IMR-90 (cell line): ENCODE data around the gene ARF5. TPM values are rescaled to one million over a fixed set of nuclear protein-coding genes. Genes with fewer than 3 reads are reported as not detected.
"Not testable (repeated sequence)": the region's sequence is repeated elsewhere in the genome, so short reads cannot be mapped to it uniquely, and the experiment has no call there.

Experiments used
- ATAC-seq: fragments of 200-7000 bp; cut with Tn5 transposase; 2 replicates; pipeline ENCODE4 v1.9.1; 2020; ENCODE audit warnings: low read depth, mild to moderate bottlenecking, moderate library complexity
- BruUV-seq: library from RNA; stranded (reverse); fragments of 400-500 nt; replicated peaks from 2 replicates; lab custom pipeline; 2021; lab: Mats Ljungman, UMichigan
- CTCF ChIA-PET: fragments of 300-600 bp; formaldehyde crosslinking; extraction: SDS; loops from one replicate; lab custom pipeline; 2021; ENCODE audit warnings: antibody characterized with exemption; lab: Yijun Ruan, JAX
- POLR2A ChIA-PET: fragments of 300-600 bp; sonication (Branson Sonifier 250); formaldehyde crosslinking; loops from one replicate; lab custom pipeline; 2022; ENCODE audit warnings: antibody characterized with exemption; ENCODE audit not compliant: unreplicated experiment; lab: Charles Lee
- DNase-seq: peaks from one replicate; pipeline ENCODE4 v3.0.0; 2013
- H2AFZ ChIP-seq: replicated peaks from 2 replicates; pipeline ENCODE3; 2013; ENCODE audit warnings: low read length, mild to moderate bottlenecking; ENCODE audit not compliant: poor library complexity
- H2AK5ac ChIP-seq: 2 replicates; pipeline ENCODE4 v1.6.1; 2013; ENCODE audit warnings: low read depth, low read length, inconsistent platforms
- H2AK9ac ChIP-seq: replicated peaks from 2 replicates; pipeline ENCODE3; 2013; ENCODE audit warnings: mild to moderate bottlenecking, low read depth, low read length, moderate library complexity; ENCODE audit not compliant: poor library complexity
- H2BK120ac ChIP-seq: 2 replicates; pipeline ENCODE4 v1.6.1; 2013; ENCODE audit warnings: low read depth, low read length, inconsistent platforms
- H2BK15ac ChIP-seq: 3 replicates; pipeline ENCODE4 v1.6.1; 2013; ENCODE audit warnings: low read depth, low read length, inconsistent platforms
- H2BK20ac ChIP-seq: 2 replicates; pipeline ENCODE4 v1.6.1; 2013; ENCODE audit warnings: low read depth, mild to moderate bottlenecking, inconsistent platforms, low read length, moderate library complexity
- H2BK5ac ChIP-seq: 2 replicates; pipeline ENCODE4 v1.6.1; 2013; ENCODE audit warnings: mild to moderate bottlenecking, low read depth, low read length, inconsistent platforms; ENCODE audit not compliant: poor library complexity, severe bottlenecking
- H3K14ac ChIP-seq: replicated peaks from 2 replicates; pipeline ENCODE4 v1.6.1; 2013; ENCODE audit warnings: low read depth, low read length, inconsistent platforms
- H3K18ac ChIP-seq: 2 replicates; pipeline ENCODE4 v1.6.1; 2013; ENCODE audit warnings: low read depth, low read length, control low read depth
- H3K23ac ChIP-seq: 2 replicates; pipeline ENCODE4 v1.6.1; 2013; ENCODE audit warnings: low read depth, low read length, inconsistent platforms
- H3K27ac ChIP-seq: 2 replicates; pipeline ENCODE4 v1.5.1; 2013; ENCODE audit warnings: mild to moderate bottlenecking, control low read depth, low read length; ENCODE audit not compliant: insufficient read depth
- H3K27me3 ChIP-seq: 2 replicates; pipeline ENCODE4 v1.6.1; 2013; ENCODE audit warnings: low read length; ENCODE audit not compliant: control insufficient read depth, insufficient read depth
- H3K36me3 ChIP-seq: 2 replicates; pipeline ENCODE4 v1.6.1; 2013; ENCODE audit warnings: low read length, mixed read lengths; ENCODE audit not compliant: control insufficient read depth, insufficient read depth
- H3K4ac ChIP-seq: 2 replicates; pipeline ENCODE4 v1.6.1; 2013; ENCODE audit warnings: low read depth, low read length, inconsistent platforms
- H3K4me1 ChIP-seq: 2 replicates; pipeline ENCODE4 v1.6.1; 2013; ENCODE audit warnings: low read length, mixed read lengths; ENCODE audit not compliant: control insufficient read depth, insufficient read depth
- H3K4me2 ChIP-seq: 2 replicates; pipeline ENCODE4 v1.6.1; 2013; ENCODE audit warnings: low read depth, mild to moderate bottlenecking, control low read depth, low read length, moderate library complexity
- H3K4me3 ChIP-seq: 2 replicates; pipeline ENCODE4 v1.5.1; 2013; ENCODE audit warnings: low read depth, mild to moderate bottlenecking, control low read depth, low read length, moderate library complexity; ENCODE audit not compliant: insufficient read depth
- H3K56ac ChIP-seq: 2 replicates; pipeline ENCODE4 v1.6.1; 2013; ENCODE audit warnings: low read length, inconsistent platforms; ENCODE audit not compliant: insufficient read depth; ENCODE audit errors: extremely low read depth
- H3K79me1 ChIP-seq, 2 experiments: 2 replicates each; pipeline ENCODE4 v1.6.1; 2013; ENCODE audit warnings: low read length in 2 of 2, inconsistent platforms in 1 of 2, low read depth in 1 of 2
- H3K9ac ChIP-seq: 2 replicates; pipeline ENCODE4 v1.6.1; 2013; ENCODE audit warnings: low read depth, low read length, control low read depth
- H3K9me1 ChIP-seq: 2 replicates; pipeline ENCODE4 v1.6.1; 2013; ENCODE audit warnings: low read length, inconsistent platforms; ENCODE audit not compliant: insufficient read depth
- H3K9me3 ChIP-seq: 2 replicates; pipeline ENCODE4 v1.6.1; 2013; ENCODE audit warnings: low read length; ENCODE audit not compliant: control insufficient read depth, insufficient read depth
- H4K20me1 ChIP-seq: 2 replicates; pipeline ENCODE4 v1.6.1; 2013; ENCODE audit warnings: low read length, inconsistent platforms; ENCODE audit not compliant: insufficient read depth
- H4K5ac ChIP-seq: 2 replicates; pipeline ENCODE4 v1.6.1; 2013; ENCODE audit warnings: mild to moderate bottlenecking, low read depth, low read length, control low read depth
- H4K8ac ChIP-seq, 2 experiments: 2 replicates each; pipeline ENCODE4 v1.6.1; 2013; ENCODE audit warnings: low read depth in 2 of 2, low read length in 2 of 2, control low read depth in 1 of 2, inconsistent platforms in 1 of 2
- H4K91ac ChIP-seq: 2 replicates; pipeline ENCODE4 v1.6.1; 2013; ENCODE audit warnings: low read depth, low read length, inconsistent platforms; ENCODE audit not compliant: insufficient read depth
- WGBS, 2 experiments: methylation state at CpG; one replicate each; pipeline versions ENCODE4 v1.1.5 to v1.1.7; 2013; ENCODE audit warnings: missing lambda C conversion rate in 2 of 2; ENCODE audit not compliant: insufficient read length in 1 of 2; ENCODE audit errors: extremely low coverage in 2 of 2; 5-methylcytosine and 5-hydroxymethylcytosine counted together
- dilution Hi-C: fragments of 300-500 bp; cut with HindIII; formaldehyde crosslinking; loops from one replicate; pipeline ENCODE4 v1.14.3; 2018; ENCODE audit warnings: low sequenced_read_pairs; ENCODE audit not compliant: unreplicated experiment
- in situ Hi-C: fragments of 300-500 bp; cut with MboI; formaldehyde crosslinking; loops from 3 replicates; pipeline ENCODE4 v1.14.3; 2019; ENCODE audit warnings: low sequenced_read_pairs, inconsistent platforms, mixed read lengths
- intact Hi-C: fragments of 100-400 bp; cut with micrococcal nuclease; formaldehyde crosslinking; loops from 2 replicates; pipeline ENCODE4 v1.10.0; 2022
- polyA plus RNA-seq, 3 experiments: library from polyadenylated mRNA; depleted of rRNA; stranded (reverse); fragments of >200 nt; gene quantifications; 2 replicates each; pipeline ENCODE4 v1.2.3, GENCODE V29; 2012; ENCODE audit warnings: low replicate concordance in 1 of 3
- total RNA-seq: library from RNA; depleted of rRNA; stranded (reverse); fragments of >200 nt; gene quantifications from 2 replicates; pipeline ENCODE4 v1.2.3, GENCODE V29; 2012

The ARF5 gene
- total and polyA plus RNA-seq, 2 of the 4 experiments (the other 2 are of a cell fraction): 128 to 274 TPM

DNA sequence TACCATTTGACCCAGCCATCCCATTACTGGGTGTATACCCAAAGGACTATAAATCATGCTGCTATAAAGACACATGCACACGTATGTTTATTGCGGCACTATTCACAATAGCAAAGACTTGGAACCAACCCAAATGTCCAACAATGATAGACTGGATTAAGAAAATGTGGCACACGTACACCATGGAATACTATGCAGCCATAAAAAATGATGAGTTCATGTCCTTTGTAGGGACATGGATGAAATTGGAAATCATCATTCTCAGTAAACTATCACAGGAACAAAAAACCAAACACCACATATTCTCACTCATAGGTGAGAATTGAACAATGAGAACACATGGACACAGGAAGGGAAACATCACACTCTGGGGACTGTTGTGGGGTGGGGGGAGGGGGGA lies 20.2 kb upstream of the ARF5 start:
- H2BK5ac ChIP-seq, H3K36me3 ChIP-seq, H3K18ac ChIP-seq, intact Hi-C loops, H3K27me3 ChIP-seq, ATAC-seq, H3K4me2 ChIP-seq, dilution Hi-C loops, H3K27ac ChIP-seq, H3K79me1 ChIP-seq, BruUV-seq, H2AK5ac ChIP-seq, H3K56ac ChIP-seq, H2BK20ac ChIP-seq, DNase-seq, H2AK9ac ChIP-seq, H4K8ac ChIP-seq, H4K20me1 ChIP-seq, H2BK15ac ChIP-seq, H3K9ac ChIP-seq, H4K5ac ChIP-seq, H3K4me1 ChIP-seq, H3K14ac ChIP-seq, H3K4me3 ChIP-seq, H3K23ac ChIP-seq, in situ Hi-C loops, H2BK120ac ChIP-seq, H3K4ac ChIP-seq, H3K9me1 ChIP-seq, H2AFZ ChIP-seq, CTCF ChIA-PET, POLR2A ChIA-PET, H4K91ac ChIP-seq, H3K9me3 ChIP-seq: not testable (repeated sequence)
- no CpG with 5 or more reads among the region's 3 CpGs for WGBS, 2 experiments
